GM18861 (cell line): ENCODE data around the gene SLF2.

ENCODE experiments used
- ATAC-seq: cut with Tn5 transposase; IDR thresholded peaks from one replicate; pipeline ENCODE4 v1.9.1; 2021; ENCODE audit not compliant: unreplicated experiment

SLF2 gene

DNA sequence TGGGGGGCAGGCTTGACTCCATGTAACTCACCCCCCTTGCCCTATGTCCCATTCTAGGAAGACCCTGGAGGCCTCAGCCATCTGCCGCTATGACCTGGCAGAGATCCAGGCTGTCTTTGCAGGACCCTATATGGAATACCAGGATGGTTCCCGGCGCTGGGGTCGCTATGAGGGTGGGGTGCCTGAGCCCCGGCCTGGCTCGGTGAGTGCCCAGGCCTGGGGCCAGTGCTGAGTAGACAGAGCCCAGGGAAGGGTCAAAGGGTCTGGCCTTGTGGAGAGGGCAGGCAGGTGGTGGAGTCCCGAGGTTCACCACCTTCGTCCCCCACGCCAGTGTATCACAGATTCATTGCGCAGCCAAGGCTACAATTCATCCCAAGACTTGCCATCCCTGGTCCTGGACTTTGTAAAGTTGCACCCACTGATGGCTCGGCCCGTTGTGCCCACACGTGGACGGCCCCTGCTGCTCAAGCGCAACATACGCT, 67.1 kb downstream of the SLF2 start:
- ATAC-seq = no peak

DNA sequence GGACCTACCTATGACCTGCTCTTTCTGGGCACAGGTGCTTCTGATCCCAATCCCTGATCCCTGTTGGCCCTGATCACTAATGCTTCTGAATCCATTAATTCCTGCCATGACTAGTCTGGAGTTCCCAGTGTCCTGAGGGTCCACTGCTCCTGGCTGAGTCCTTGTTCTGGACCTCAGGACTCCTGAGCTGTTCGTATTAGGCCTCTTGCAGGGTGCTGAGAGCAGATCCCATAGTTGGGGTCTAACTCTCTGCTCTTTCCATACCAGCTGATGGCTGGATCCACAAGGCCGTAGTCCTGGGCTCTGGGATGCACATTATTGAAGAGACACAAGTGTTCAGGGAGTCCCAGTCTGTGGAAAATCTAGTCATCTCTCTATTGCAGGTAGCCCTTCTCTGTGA, 67.5 kb downstream of the SLF2 start:
- no peak for ATAC-seq

DNA sequence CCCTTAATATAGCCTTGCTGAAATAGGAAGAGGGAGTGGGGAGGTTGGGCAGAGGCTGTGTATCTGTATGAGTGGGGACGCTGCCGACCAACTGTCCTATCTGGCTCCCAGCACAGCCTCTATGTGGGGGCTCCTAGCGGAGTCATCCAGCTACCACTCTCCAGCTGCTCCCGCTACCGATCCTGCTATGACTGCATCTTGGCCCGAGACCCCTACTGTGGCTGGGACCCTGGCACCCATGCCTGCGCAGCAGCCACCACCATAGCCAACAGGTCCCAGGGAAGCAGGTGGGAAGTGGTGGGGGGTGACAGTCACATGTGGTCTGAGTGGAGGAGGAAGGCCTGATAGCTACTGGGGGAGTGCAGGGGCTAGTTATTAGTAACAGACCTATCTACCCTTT, 67.9 kb downstream of the SLF2 start:
- ATAC-seq = no peak

DNA sequence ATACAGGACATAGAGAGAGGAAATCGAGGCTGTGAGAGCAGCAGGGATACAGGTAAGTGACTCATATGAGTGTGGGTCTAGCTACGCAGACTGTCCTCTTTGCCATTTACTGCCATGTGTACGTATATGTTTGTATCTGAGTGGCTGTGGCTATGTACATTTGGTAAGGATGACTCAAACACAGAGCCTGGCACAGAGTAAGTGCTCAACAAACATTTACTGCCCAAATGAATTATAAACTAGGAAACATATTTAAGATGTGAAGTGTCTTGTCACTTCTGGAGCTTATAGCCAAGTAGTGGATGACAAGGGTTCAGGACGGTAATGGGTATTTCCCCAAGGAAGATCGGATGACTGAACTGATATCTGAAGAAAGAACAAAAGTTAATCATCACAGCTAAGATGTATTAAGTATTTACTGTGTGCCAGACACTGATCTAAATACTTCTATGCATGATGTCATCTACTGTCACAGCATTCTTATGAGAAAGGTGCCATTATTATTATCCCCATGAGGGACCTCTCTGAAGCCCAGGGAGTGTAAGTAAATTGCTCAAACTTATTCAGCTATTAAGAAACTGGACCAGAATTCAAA, 68.5 kb downstream of the SLF2 start:
- ATAC-seq = no peak

DNA sequence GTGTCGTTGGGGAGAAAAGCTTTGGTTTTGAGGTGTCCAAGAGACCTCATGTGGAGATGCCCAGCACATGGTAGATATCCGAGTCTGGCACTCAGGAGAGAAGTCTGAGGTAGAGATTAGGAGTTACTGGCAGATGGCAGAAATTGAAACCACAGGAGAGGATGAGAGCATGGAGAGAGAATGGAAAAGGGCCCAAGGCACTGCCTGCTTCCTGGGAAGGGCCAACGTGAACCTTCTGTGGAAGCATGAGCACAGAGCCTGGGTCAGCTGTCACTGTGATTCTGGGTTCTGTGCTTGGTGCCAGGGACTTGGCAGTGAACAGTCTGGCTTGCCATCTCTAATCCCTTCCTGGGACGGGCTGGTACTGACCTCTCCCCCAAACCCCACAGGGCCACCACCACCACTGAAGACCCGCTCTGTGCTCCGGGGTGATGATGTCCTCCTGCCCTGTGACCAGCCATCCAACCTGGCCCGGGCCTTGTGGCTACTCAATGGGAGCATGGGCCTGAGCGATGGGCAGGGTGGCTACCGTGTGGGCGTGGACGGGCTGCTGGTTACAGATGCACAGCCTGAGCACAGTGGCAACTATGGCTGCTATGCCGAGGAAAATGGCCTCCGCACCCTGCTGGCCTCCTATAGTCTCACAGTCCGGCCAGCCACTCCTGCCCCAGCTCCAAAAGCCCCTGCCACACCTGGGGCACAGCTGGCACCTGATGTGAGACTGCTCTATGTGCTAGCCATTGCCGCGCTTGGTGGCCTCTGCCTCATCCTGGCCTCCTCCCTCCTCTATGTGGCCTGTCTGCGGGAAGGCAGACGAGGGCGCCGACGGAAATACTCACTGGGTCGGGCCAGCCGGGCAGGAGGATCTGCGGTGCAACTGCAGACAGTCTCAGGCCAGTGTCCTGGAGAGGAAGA, 70.4 kb downstream of the SLF2 start:
- ATAC-seq = no peak

DNA sequence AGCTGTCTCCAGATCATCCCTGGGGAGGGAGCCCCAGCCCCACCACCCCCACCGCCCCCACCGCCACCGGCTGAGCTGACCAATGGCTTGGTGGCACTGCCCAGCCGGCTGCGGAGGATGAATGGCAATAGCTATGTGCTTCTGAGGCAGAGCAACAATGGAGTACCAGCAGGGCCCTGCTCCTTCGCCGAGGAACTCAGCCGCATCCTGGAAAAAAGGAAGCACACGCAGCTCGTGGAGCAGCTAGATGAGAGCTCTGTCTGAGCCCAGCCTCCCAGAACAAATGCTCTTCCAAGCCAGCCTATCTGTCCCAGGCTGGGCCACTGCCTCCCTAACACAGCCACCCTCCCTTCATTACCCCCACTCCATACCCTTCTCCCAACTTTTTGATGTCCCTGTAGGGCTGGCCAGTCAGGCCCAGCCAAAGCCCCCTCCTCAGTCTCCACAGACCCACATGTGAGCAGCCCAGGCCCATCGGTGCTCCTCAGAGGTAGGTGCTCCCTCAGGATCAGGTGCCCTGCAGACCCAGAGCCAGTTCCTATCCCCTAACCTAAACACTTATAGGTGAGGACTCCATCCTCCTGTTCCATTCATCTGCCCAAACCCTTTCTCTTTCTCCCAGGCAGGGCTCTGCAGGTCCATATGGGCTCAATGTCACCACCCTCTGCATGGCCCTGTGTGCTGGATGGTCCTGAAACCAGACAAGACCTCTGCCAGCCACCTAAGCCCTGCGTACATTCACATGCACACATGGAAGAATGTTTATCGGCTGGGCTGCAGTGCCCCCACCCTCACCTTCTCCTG, 71.3 kb downstream of the SLF2 start:
- ATAC-seq = no peak

DNA sequence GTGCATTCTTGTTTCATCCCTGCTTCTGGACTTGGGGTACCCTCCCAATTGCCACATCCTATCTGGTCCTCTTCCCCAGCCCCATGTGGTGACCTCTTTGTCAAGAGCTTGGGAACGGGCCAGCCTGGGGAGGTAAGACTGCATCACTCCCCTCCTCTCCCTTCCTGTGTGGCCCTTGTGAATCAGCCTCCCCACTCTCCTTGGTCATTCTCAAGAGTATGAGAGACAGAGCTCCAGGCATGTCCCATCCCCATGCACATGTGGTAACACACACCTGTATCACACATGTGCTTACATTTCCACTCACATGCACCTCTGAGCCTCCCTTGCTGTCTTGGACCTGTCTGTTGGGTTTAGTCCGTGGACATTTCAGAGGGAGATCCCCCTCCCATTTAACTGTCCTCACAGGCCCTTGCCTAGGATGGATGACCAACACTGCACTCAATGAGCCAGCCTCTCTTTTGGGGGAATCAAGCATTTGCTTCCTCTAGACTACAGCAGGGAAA, 72.0 kb downstream of the SLF2 start:
- ATAC-seq = no peak

DNA sequence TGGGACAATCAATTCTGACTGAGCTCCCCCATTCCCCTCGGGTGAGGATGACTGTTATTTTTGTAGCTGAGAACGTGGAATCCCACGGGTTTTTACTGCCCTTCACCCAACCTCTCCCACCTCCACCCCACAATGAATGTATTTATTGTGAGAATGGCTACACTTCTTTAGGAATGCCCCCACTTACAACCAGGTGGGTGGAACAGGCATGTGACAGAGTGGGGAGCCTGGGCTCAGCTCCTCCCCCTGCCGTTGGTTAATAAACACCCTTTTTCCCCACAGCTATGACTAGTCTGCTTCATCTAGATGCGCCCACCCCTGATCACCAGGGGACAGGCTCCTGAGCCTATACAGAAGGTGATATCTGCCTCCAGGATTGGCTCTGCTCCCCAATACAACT, 72.6 kb downstream of the SLF2 start:
- peak; percentile 48 for ATAC-seq

DNA sequence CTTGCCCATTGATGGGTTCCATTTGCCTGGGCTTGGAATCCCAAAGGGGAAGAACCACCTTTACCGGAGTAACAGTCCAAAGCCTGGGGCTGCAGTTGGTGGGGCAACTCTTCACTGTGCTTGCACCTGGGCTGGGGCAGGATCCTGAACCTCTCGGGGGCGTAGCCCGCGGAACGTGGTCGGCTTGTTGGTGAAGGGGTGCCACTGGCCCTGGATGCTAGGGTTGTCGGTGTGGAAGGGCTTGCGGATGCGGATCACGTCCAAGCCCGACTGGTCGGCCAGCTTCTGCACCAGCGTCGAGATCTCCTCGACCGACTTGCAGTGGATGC, 73.8 kb downstream of the SLF2 start:
- no peak for ATAC-seq

DNA sequence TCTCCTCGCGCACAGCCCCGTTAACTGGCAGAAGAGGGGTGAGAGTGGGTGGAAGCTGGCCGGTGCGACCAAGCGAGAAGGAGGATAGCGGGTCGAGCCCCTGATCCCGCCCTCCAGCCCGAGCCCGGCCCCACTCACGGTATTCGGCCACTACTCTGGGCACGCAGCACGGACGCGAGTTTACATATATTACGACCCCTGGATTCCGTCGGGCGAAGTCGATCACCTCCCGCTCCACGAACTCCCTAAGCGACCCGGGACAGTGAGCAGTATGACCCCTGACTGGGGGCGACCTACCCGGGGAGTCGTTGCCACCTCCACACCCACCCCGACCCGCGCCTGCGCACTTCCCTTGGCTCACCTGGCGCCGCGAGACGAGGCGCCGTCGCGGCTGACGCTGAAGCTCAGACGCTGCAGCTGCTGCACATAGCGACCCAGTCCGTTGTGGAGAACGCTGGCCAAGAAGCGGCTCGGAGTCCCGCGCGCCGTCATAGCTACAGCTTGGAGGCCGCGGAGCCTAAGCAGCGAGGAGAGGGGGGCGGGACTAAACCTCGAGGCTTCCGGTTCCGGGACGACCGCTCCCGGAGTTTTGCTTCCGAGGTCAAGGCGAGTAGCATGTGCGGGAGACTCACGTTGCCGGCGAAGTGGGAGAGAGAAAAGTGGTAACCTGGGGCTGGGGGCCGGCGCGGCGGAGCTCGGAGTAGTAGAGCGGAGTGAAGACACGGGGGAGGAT, 74.4 kb downstream of the SLF2 start, which contains the start of the genes MRPL43 and TWNK:
Gene MRPL43 (minus strand): TSS at position 546 of the 733 bp plus-strand sequence. CDS start 54 bp downstream, at position 492.
Gene TWNK (plus strand): TSS at position 592 of the 733 bp plus-strand sequence. CDS start 668 bp downstream, outside the sequence.
- peak; percentile 42 for ATAC-seq

DNA sequence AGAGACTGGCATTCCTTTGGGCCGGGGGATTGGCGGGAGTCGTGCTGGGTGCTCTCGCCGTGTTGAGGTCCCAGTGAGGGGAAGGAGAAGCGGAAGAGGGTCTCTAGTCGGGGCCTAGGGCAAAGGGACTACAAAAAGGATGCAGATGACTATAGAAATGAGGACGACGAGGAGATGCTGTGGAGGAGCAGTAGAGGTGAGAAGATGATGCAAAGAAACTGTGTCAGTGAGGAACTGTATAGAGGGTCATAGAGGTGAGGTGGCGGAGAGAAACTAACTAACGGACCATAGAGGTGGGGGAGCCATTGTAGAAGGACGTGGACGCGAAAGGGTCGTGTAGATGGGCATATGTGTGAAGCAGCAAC, 74.9 kb downstream of the SLF2 start:
- no peak for ATAC-seq

DNA sequence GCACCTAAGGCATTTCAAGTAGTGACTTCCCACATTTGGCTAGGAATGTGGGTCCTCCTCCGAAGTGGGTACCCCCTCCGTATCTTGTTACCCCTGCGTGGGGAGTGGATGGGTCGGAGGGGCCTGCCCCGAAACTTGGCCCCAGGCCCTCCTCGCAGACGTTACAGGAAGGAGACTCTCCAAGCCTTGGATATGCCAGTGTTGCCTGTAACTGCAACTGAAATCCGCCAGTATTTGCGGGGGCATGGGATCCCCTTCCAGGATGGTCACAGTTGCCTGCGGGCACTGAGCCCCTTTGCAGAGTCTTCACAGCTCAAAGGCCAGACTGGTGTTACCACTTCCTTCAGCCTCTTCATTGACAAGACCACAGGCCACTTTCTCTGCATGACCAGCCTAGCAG, 75.4 kb downstream of the SLF2 start:
- ATAC-seq = no peak

DNA sequence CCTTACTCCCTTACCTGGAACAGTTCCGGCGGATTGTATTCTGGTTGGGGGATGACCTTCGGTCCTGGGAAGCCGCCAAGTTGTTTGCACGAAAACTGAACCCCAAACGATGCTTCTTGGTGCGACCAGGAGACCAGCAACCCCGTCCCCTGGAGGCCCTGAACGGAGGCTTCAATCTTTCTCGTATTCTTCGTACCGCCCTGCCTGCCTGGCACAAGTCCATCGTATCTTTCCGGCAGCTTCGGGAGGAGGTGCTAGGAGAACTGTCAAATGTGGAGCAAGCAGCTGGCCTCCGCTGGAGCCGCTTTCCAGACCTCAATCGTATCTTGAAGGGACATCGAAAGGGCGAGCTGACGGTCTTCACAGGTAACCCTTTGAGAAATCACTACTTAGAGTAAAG, 76.3 kb downstream of the SLF2 start:
- ATAC-seq = no peak

DNA sequence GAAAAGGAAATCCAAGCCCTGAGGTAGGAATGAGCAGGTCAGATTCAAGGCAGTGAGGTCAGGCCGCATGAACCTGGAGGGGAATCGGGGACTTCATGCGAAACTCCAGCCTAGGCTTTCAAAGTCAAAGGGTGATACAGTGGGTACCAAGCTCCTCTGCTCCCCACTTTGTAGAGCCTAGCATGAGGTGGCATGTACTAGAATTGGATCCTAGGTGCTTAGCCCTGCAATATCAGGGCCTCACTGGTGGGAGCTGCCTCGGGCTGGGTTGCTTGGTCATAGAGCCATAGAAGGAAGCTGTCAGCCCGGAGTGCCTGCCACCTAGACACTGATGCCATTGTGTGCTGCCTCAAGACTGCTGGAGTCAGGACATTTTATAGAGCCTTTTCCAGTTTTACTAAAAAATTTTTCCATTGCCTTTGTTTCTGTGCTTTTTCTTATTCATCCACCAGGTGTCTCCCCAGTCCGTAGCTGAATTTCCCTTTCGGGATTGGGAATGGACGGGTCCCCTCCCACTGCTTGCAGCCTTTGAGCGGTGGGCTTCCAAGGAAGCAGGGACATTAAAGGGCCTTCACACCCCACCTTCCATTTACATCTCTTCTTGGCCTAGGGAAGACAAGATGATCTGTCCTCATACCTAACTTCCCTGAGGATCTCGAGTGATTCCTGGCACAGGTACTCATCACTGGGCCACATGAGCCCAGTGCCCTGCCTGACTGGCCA, 81.4 kb downstream of the SLF2 start:
- no peak for ATAC-seq

DNA sequence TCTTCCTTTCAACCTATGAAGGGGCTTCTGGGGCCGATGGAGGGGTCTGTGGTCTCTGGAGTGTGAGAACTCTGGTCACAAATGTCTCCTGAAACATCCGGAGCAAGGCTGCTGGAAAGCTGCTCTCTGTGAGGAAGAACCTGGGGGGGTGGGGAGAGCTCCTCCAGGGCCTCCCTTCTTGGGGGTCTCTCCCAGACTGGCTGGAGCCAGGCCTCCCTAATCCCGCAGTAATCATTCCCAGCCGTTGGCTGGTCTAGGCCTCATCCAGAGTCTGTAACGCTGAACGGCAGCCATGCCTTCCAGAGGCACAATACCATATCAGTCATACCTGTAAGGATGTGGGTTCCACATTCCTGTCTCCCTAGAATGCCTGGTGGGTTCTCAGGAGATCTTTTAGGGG, 82.4 kb downstream of the SLF2 start:
- ATAC-seq = no peak

DNA sequence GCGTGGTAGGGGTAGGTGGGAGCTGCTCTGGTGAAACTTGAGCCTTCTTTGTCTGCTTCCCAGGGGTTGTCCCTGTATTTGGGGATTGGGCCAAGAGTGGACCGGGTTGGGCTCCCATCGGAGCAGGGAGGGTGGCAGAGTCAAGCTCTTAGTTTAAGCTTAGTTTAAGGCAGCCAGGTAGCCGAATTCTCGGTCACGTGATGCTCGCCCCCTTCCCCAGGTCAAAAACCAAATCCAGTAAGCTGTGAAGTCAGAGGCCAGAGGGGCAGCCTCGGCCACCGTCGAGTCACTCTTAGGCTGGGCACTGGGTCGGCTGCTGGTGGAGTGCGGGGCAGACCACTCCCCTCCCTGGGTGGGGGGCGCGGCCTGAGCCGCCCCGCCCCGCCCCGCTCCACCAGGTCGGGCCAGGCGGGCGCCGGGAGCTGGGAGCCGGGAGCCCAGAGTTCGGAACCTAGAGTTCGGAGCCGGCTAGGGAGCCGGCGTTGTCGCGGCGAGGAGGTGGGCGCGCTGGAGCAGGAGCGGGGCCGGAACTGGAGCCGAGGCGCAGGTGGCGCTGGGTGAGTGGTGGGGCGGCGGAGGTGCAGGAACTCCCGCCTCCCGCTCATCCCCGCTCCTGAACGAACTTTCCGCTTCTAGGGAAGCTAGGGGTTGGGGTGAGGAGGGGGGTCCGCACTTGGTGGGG, 84.1 kb downstream of the SLF2 start:
- no peak for ATAC-seq

DNA sequence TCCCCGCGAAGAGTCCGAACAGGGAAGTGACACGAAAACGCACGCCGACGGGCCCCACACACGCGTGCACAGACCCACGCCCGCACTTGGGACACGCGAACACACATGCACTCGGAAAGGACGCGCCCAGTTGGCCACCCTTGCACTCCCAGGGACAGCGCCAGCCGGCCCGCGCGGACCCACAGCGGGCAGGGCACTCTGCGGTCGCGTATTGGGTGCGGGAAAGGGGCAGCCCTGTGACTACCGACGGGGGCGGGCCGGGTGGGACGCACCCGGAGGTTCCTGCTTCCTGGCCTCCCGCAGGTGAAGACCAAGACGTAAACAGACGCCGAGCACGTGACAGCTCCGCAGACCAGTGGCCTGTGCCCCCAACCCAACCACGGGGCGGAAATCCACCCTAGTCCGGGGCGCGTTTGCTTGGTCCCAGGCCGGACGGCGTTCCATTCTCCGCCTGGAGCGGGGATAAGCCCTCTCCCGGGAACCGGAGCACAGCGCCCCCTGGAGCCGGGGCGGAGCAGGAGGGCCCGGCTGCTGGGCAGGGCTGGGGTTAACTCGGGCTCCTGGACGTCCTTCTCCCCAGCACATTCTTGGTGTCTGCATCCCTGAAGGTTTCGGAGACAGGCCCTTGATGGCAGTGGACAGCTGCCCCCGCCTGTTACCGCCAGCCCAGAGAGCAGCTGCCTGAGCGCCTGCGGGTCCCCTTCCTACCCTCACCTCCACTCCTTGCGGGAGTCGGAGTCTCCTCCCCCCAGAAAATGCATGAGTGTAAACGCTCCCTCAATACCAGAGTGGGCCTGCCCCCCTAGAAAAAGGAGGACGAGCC, 84.8 kb downstream of the SLF2 start:
- no peak for ATAC-seq

DNA sequence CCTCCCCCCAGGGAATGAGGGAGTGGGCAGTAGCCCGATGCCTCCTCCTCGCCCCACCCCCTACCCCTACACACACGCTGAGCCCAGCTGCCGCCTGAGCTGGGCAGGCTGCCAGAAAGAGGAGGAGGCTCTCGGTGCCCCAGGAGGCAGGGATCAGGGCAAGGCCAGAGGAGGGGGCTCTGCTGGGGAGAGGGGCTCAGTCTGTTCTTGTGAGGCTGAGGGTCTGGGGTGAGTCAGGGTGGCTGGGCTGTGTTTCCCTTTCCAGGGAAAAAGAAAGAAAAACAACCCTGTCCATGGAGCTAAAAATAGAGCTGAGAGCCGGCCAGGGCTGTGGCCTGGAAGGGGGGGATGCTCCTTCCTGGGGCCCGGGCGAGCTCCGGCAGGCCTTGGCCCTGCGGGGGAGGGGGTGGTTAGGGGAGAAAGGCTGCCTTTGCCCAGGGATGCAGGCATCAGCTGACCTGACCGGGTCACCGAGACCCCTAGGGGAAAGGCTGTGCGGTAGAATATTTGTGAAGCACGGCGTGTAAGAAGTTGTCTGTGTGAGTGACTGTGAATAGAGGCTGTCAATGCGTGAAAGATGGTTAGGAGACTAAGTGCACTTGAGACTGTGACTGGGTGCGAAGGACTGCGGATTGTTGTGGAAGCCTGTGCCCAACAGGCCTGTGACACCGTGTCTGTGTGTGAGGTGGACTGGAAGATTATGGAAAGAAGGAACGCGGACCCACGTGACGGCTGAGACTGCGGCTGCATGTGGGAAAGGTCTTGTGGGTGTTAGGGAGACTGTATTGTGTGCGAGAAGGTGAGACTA, 85.6 kb downstream of the SLF2 start:
- ATAC-seq = no peak
